GM12873 (cell line): Measurements from ENCODE around the gene HACD4.

Source experiments
- TF ChIP-seq, protein P1 (sequence below): IDR thresholded peaks from 2 replicates; pipeline ENCODE4 v1.5.1; 2012; ENCODE audit warnings: low read depth, mild to moderate bottlenecking, moderate library complexity, low read length, control low read depth; ENCODE audit not compliant: insufficient read depth; ENCODE audit errors: missing control alignments

Gene HACD4

DNA sequence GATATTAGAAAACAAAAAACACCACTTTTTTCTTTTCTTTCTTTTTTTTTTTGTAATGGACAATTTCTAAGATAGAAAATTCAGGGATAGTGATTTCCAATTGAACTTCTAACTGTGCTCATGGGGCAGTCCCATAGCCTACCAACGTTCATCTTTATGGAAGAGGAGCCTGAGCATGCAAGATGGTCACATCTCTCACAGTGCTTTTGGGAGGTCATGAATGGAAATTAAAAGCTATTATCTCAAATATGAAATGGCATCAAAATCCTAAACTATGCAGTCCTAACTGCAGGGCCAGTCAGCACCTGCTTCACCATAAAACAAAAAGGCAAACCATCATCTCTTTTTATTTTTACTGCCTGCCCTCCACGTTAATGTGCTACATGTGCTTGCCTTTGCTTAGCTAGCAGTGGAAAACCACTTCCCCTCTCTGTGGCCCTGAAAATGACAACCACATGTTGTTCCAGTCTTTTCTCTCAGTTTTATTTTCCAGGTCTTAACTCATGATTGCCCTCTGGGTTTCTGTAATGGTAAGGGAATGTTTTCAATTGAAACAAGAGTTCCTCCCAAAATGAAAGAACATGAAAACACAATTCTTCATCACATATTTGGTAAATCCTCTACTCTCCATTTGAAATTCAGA lies 29.6 kb upstream of the HACD4 start:
- TF ChIP-seq, protein P1, sequence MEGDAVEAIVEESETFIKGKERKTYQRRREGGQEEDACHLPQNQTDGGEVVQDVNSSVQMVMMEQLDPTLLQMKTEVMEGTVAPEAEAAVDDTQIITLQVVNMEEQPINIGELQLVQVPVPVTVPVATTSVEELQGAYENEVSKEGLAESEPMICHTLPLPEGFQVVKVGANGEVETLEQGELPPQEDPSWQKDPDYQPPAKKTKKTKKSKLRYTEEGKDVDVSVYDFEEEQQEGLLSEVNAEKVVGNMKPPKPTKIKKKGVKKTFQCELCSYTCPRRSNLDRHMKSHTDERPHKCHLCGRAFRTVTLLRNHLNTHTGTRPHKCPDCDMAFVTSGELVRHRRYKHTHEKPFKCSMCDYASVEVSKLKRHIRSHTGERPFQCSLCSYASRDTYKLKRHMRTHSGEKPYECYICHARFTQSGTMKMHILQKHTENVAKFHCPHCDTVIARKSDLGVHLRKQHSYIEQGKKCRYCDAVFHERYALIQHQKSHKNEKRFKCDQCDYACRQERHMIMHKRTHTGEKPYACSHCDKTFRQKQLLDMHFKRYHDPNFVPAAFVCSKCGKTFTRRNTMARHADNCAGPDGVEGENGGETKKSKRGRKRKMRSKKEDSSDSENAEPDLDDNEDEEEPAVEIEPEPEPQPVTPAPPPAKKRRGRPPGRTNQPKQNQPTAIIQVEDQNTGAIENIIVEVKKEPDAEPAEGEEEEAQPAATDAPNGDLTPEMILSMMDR, result no peak

DNA sequence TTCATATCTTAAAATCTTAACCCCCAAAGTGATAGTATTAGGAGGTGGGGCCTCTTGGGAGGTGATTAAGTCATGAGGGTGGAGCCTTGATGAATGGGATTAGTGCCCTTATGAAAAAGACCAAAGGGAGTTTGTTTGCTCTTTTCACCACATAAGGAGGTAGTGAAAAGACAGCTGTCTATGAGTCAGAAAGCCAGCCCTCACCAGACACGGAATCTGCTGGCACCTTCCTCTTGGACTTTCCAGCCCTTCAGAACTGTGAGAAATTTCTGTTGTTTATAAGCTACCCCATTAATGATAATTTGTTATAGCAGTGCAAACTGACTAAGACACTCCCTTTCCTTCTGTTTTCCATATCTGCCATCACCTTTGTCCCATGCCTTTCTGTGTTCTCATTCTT lies 25.5 kb upstream of the HACD4 start:
- TF ChIP-seq, protein P1, result no peak

DNA sequence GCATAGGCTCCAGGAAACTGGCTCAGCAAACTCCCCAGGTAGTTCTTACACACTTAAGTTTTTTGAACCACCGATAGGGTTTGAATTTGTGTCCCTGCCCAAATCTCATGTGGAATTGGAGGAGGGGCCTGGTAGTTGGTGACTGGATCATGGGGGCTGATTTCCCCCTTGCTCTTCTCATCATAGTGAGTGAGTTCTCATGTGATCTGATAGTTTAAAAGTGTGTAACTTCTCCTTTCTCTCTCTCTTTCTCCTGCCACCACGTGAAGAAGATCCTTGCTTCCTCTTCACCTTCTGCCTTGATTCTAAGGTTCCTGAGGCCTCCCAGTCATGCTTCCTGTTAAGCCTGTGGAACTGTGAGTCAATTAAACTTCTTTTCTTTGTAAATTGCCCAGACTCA lies 22.4 kb upstream of the HACD4 start:
- TF ChIP-seq, protein P1, result no peak

DNA sequence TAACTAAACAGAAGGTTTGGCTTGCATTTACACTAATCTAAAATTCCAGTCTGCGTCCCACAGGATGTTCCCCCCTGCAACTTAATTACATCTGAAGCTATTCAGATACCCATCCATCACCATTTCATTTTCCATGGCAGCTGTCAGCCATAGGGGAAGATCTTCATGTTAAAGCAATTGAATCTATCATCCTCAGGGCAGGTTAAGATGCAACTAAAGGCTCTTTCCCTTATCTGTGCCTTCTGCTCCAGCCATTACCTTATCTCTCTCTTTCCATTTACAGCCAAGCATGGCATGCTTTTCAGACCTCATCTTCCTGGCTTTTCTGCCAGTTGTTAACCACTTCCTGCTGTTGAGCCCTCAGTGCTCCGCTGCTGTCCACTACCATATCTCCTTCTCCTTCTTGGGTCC lies 15.8 kb upstream of the HACD4 start:
- TF ChIP-seq, protein P1, result no peak

DNA sequence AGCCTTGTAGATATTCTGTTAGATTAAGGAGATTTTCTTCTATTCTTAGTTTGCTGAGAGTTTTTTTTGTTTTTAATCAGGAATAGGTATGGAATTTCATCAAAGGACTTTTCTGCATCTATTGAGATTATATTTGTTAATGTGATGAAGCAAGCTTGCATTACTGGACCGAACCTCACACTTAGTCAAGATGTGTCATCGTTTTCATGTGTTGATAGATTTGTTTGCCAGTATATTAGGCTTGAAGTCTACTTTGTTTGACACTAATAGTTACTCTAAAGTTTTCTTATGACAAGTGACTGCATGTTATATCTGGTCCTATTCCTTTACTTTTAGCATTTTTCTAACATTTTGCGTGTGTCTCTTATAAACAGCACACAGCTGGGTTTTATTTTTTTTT lies 12.4 kb upstream of the HACD4 start:
- TF ChIP-seq, protein P1, result no peak

DNA sequence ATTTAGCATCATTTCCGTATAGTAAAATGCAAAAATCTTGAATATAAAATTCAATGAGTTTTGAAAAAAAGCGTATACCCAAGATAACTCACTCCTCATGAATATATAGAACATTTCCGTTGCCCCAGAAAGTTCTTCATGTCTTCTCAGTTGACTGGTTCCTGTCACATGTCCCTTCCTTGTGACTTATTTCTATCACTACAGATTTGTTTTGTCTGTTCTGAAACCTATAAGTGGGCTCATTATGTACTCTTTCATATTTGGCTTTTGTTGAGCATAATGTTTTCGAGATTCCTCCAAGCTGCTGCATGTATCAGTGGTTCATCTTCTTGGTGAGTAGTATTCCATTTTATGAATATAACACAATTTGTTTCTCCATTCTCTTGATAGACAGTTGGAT lies 11.0 kb upstream of the HACD4 start:
- TF ChIP-seq, protein P1, result no peak

DNA sequence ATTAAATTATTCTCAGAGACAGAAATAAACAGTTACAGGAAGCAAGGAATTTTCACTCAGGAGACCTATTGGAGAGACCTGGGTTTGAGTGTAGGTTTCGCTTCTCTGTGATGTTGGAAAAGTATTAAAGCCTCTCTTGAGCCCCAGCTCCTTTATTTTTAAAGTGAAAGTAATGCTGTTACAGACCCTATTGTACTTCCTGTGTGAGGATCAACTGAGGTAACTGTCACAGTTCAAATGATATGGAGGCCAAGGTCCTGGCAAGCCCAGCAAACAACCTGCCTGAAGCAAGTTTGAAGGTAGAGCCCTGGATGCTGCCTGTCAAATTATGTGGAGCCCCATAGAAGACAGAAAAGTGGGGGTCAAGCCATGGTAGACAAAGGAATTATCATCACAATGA lies 7.9 kb upstream of the HACD4 start:
- TF ChIP-seq, protein P1, result no peak

DNA sequence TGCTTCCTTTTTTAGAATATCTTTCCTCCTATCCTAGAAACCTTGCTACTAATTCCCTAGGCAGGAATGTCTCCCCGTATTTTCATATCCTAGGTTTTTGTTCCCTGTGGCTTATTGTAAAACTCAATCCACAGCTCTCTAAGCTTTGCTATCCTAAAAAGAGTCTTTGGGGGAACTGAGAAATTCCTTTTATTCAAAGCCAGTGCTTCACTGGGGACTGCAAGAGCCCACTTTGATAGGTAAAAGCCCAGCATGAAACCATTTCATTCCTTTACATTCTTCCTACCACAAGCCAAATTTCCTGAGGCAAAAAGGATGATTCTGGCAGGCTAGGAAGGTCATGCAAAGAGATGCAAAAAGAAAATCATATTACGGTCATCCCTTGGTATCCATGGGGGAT lies 5.8 kb upstream of the HACD4 start:
- TF ChIP-seq, protein P1, result no peak
